H1 (cell line): ENCODE measurements around the gene COQ8B. TPM values are rescaled to one million over a fixed set of nuclear protein-coding genes. Genes with fewer than 3 reads are reported as not detected.

Experiments used
- CTCF ChIA-PET: fragments of 300-600 bp; sonication (Branson Sonifier 250); formaldehyde crosslinking; loops from one replicate; lab custom pipeline; 2021; ENCODE audit not compliant: partially characterized antibody; lab: Charles Lee
- POLR2A ChIA-PET: fragments of 300-600 bp; sonication (Branson Sonifier 250); formaldehyde crosslinking; loops from one replicate; lab custom pipeline; 2021; ENCODE audit warnings: inconsistent platforms; ENCODE audit not compliant: partially characterized antibody; lab: Charles Lee
- DNase-seq, 2 experiments: peaks; one replicate each; pipeline versions ENCODE4 v3.0.0 to v3.0.0-alpha.2; 2010 to 2022; ENCODE audit warnings: low spot score in 2 of 2, low read depth in 1 of 2, mixed read lengths in 1 of 2
- FAIRE-seq: peaks from 2 replicates; lab custom pipeline; 2011; peaks lifted over from hg19 to GRCh38; lab: Jason Lieb, UNC
- H2AFZ ChIP-seq: 2 replicates; pipeline ENCODE4 v1.8.1; 2012; ENCODE audit warnings: low read length, inconsistent platforms
- H2AK5ac ChIP-seq: 2 replicates; pipeline ENCODE4 v1.6.1; 2013; ENCODE audit warnings: low read depth, low read length
- H2BK120ac ChIP-seq: replicated peaks from 2 replicates; pipeline ENCODE3; 2013; ENCODE audit warnings: low read depth, low read length, inconsistent platforms
- H2BK12ac ChIP-seq: 2 replicates; pipeline ENCODE4 v1.6.1; 2013; ENCODE audit warnings: low read depth, low read length
- H2BK15ac ChIP-seq: 2 replicates; pipeline ENCODE4 v1.6.1; 2013; ENCODE audit warnings: low read length
- H2BK20ac ChIP-seq: 2 replicates; pipeline ENCODE4 v1.6.1; 2013; ENCODE audit warnings: low read length
- H2BK5ac ChIP-seq: 2 replicates; pipeline ENCODE4 v1.6.1; 2013; ENCODE audit warnings: low read depth, low read length
- H3K14ac ChIP-seq: 2 replicates; pipeline ENCODE4 v1.6.1; 2013; ENCODE audit warnings: inconsistent platforms; ENCODE audit not compliant: insufficient read length
- H3K18ac ChIP-seq: 2 replicates; pipeline ENCODE4 v1.6.1; 2013; ENCODE audit warnings: low read length; ENCODE audit errors: extremely low read depth
- H3K23ac ChIP-seq: 2 replicates; pipeline ENCODE4 v1.6.1; 2013; ENCODE audit warnings: inconsistent platforms; ENCODE audit not compliant: insufficient read length
- H3K23me2 ChIP-seq: 2 replicates; pipeline ENCODE4 v1.6.1; 2013; ENCODE audit warnings: low read depth, low read length
- H3K27ac ChIP-seq: 2 replicates; pipeline ENCODE4 v1.6.1; 2011; ENCODE audit warnings: low read depth, low read length, inconsistent platforms
- H3K27me3 ChIP-seq, 4 experiments: replicated peaks in 1 of 4; 1 replicate in 1 of 4; 2 replicates in 3 of 4; pipeline versions ENCODE4 v1.6.1 to v1.8.1; 2011 to 2013; ENCODE audit warnings: low read length in 3 of 4, mild to moderate bottlenecking in 3 of 4, inconsistent platforms in 2 of 4, mixed read lengths in 2 of 4, moderate library complexity in 1 of 4; ENCODE audit not compliant: control insufficient read depth in 3 of 4, insufficient read depth in 3 of 4; ENCODE audit errors: extremely low read depth in 1 of 4
- H3K36me3 ChIP-seq, 4 experiments: 2 replicates each; pipeline versions ENCODE4 v1.6.1 to v1.8.1; 2011 to 2013; ENCODE audit warnings: mild to moderate bottlenecking in 4 of 4, low read length in 3 of 4, moderate library complexity in 2 of 4, control low read depth in 1 of 4, inconsistent platforms in 1 of 4; ENCODE audit not compliant: insufficient read depth in 4 of 4, control insufficient read depth in 2 of 4
- H3K4ac ChIP-seq: replicated peaks from 2 replicates; pipeline ENCODE3; 2013; ENCODE audit warnings: low read length, low read depth, mixed read lengths, inconsistent platforms; ENCODE audit not compliant: insufficient read length
- H3K4me1 ChIP-seq, 4 experiments: replicated peaks in 1 of 4; 1 replicate in 1 of 4; 2 replicates in 3 of 4; pipeline versions ENCODE4 v1.6.1 to v1.8.1; 2011 to 2013; ENCODE audit warnings: low read length in 3 of 4, inconsistent platforms in 2 of 4, mixed read lengths in 1 of 4; ENCODE audit not compliant: insufficient read depth in 4 of 4, control insufficient read depth in 3 of 4
- H3K4me2 ChIP-seq, 2 experiments: 2 replicates each; pipeline versions ENCODE4 v1.6.1 to v1.8.1; 2011 to 2013; ENCODE audit warnings: low read depth in 2 of 2, low read length in 2 of 2, control low read depth in 1 of 2, inconsistent platforms in 1 of 2, mild to moderate bottlenecking in 1 of 2; ENCODE audit not compliant: insufficient read depth in 1 of 2
- H3K4me3 ChIP-seq, 4 experiments: fragments of 200-600, 300-600 bp in 1 of 4; sonication (generic), shearing (Covaris generic), sonication (Bioruptor Twin) in 1 of 4; 2 replicates each; pipeline versions ENCODE4 v1.5.1 to v1.8.1; 2011 to 2016; ENCODE audit warnings: low read length in 4 of 4, low read depth in 3 of 4, control low read depth in 2 of 4, inconsistent platforms in 2 of 4, mild to moderate bottlenecking in 2 of 4, mixed read lengths in 1 of 4, moderate library complexity in 1 of 4; ENCODE audit not compliant: insufficient read depth in 2 of 4; ENCODE audit errors: extremely low read depth in 1 of 4
- H3K56ac ChIP-seq: replicated peaks from 2 replicates; pipeline ENCODE3; 2013; ENCODE audit warnings: low read depth, mild to moderate bottlenecking, mixed read lengths, low read length, inconsistent platforms; ENCODE audit not compliant: insufficient read length
- H3K79me1 ChIP-seq: 2 replicates; pipeline ENCODE4 v1.6.1; 2013; ENCODE audit warnings: low read depth, low read length, control low read depth
- H3K79me2 ChIP-seq, 2 experiments: 2 replicates each; pipeline versions ENCODE4 v1.6.1 to v1.8.1; 2012 to 2013; ENCODE audit warnings: low read length in 2 of 2, mild to moderate bottlenecking in 2 of 2, inconsistent platforms in 1 of 2; ENCODE audit not compliant: insufficient read depth in 2 of 2, control insufficient read depth in 1 of 2
- H3K9ac ChIP-seq, 4 experiments: replicated peaks in 1 of 4; 1 replicate in 1 of 4; 2 replicates in 3 of 4; pipeline versions ENCODE4 v1.6.1 to v1.8.1; 2011 to 2013; ENCODE audit warnings: low read depth in 3 of 4, low read length in 3 of 4, control low read depth in 2 of 4, mild to moderate bottlenecking in 2 of 4, moderate library complexity in 2 of 4, inconsistent platforms in 1 of 4; ENCODE audit errors: extremely low read depth in 1 of 4
- H3K9me3 ChIP-seq, 2 experiments: 2 replicates each; pipeline versions ENCODE4 v1.6.1 to v1.8.1; 2012 to 2013; ENCODE audit warnings: mild to moderate bottlenecking in 2 of 2, moderate library complexity in 2 of 2, control low read depth in 1 of 2, inconsistent platforms in 1 of 2, low read depth in 1 of 2, low read length in 1 of 2, mixed read lengths in 1 of 2; ENCODE audit not compliant: insufficient read depth in 2 of 2
- H4K20me1 ChIP-seq, 2 experiments: replicated peaks in 1 of 2; 2 replicates each; pipeline versions ENCODE3 to v1.8.1; 2011 to 2013; ENCODE audit warnings: inconsistent platforms in 2 of 2, low read length in 2 of 2, mild to moderate bottlenecking in 1 of 2; ENCODE audit not compliant: insufficient read depth in 2 of 2, control insufficient read depth in 1 of 2
- H4K5ac ChIP-seq: 2 replicates; pipeline ENCODE4 v1.6.1; 2013; ENCODE audit warnings: low read length, low read depth, mixed read lengths, inconsistent platforms; ENCODE audit not compliant: insufficient read length
- H4K8ac ChIP-seq: 2 replicates; pipeline ENCODE4 v1.8.0; 2013; ENCODE audit warnings: mild to moderate bottlenecking, moderate library complexity, low read length, inconsistent platforms; ENCODE audit not compliant: insufficient read depth; ENCODE audit errors: extremely low read depth
- H4K91ac ChIP-seq: replicated peaks from 2 replicates; pipeline ENCODE3; 2013; ENCODE audit warnings: low read length, mixed read lengths, inconsistent platforms; ENCODE audit not compliant: insufficient read length
- ASH2L ChIP-seq: fragments of 200-600, 300-600 bp; sonication (generic); IDR thresholded peaks from one replicate; pipeline ENCODE4 v1.7.1; 2017; ENCODE audit warnings: low read length
- CBX8 ChIP-seq: fragments of 300-800, 300-1000 bp; sonication (generic); IDR thresholded peaks from 2 replicates; pipeline ENCODE4 v1.7.1; 2016; ENCODE audit warnings: low read depth, low read length, borderline replicate concordance
- CEBPB ChIP-seq: IDR thresholded peaks from 2 replicates; pipeline ENCODE4 v1.6.1; 2012; ENCODE audit warnings: low read depth, low read length
- CTBP2 ChIP-seq: IDR thresholded peaks from 2 replicates; pipeline ENCODE4 v1.7.0; 2011; ENCODE audit warnings: borderline replicate concordance, mild to moderate bottlenecking, moderate library complexity, mixed read lengths, low read length; ENCODE audit not compliant: insufficient read depth, insufficient read length
- HDAC2 ChIP-seq, 2 experiments: fragments of 300-600 bp in 1 of 2; sonication (generic) in 1 of 2; IDR thresholded peaks; 2 replicates each; pipeline ENCODE4 v1.6.1; 2011 to 2012; ENCODE audit warnings: low read depth in 2 of 2, low read length in 2 of 2, mild to moderate bottlenecking in 2 of 2, moderate library complexity in 2 of 2, borderline replicate concordance in 1 of 2, inconsistent platforms in 1 of 2
- KDM1A ChIP-seq: fragments of 200-600, 300-600 bp; sonication (generic); IDR thresholded peaks from 2 replicates; pipeline ENCODE4 v1.7.1; 2016; ENCODE audit warnings: mild to moderate bottlenecking, low read length, borderline replicate concordance
- NANOG ChIP-seq: IDR thresholded peaks from 2 replicates; pipeline ENCODE4 v1.6.1; 2011; ENCODE audit warnings: low read length, low read depth, mild to moderate bottlenecking, inconsistent platforms; ENCODE audit not compliant: insufficient read depth, poor library complexity, severe bottlenecking
- PHF8 ChIP-seq: fragments of 200-600 bp; sonication (generic); conservative IDR thresholded peaks from 2 replicates; pipeline ENCODE4 v1.7.1; 2012; ENCODE audit warnings: low read depth, mild to moderate bottlenecking, inconsistent platforms, low read length, moderate library complexity
- POLR2A ChIP-seq, 2 experiments: IDR thresholded peaks; 1 replicate in 1 of 2; 2 replicates in 1 of 2; pipeline ENCODE4 v1.6.1; 2011; ENCODE audit warnings: low read depth in 2 of 2, low read length in 2 of 2, mild to moderate bottlenecking in 2 of 2; ENCODE audit errors: control extremely low read depth in 1 of 2
- POLR2AphosphoS5 ChIP-seq: IDR thresholded peaks from 2 replicates; pipeline ENCODE4 v1.6.1; 2011; ENCODE audit warnings: low read depth, low read length
- SP1 ChIP-seq: IDR thresholded peaks from 2 replicates; pipeline ENCODE4 v1.6.1; 2011; ENCODE audit warnings: low read depth, low read length
- TBP ChIP-seq: IDR thresholded peaks from 2 replicates; pipeline ENCODE4 v1.6.1; 2011; ENCODE audit warnings: low read depth, low read length, improper control_type of control experiment
- TCF12 ChIP-seq: IDR thresholded peaks from 2 replicates; pipeline ENCODE4 v1.6.1; 2011; ENCODE audit warnings: low read depth, mild to moderate bottlenecking, low read length
- WGBS, 2 experiments: shearing (Covaris generic) in 1 of 2; methylation state at CpG; one replicate each; pipeline versions ENCODE4 v1.1.6 to v1.1.7; 2013 to 2015; ENCODE audit warnings: low lambda C conversion rate in 2 of 2, mixed read lengths in 2 of 2, inconsistent platforms in 1 of 2, low coverage in 1 of 2, missing lambda C conversion rate in 1 of 2; ENCODE audit not compliant: insufficient replicate concordance in 2 of 2, insufficient coverage in 1 of 2, insufficient read length in 1 of 2; ENCODE audit errors: extremely low coverage in 1 of 2, missing lambda C conversion rate in 1 of 2; 5-methylcytosine and 5-hydroxymethylcytosine counted together
- polyA plus RNA-seq, 7 experiments: library from polyadenylated mRNA; depleted of rRNA in 3 of 7; stranded (reverse) in 5 of 7; unstranded in 2 of 7; fragments of >200 nt in 5 of 7; fragments of 200-250 nt in 2 of 7; gene quantifications; 1 replicate in 5 of 7; 2 replicates in 1 of 7; 4 replicates in 1 of 7; pipeline versions ENCODE4 v1.2.1 to v1.2.3, GENCODE V29; 2011 to 2013; ENCODE audit warnings: missing spikeins in 2 of 7, mixed read lengths in 2 of 7
- total RNA-seq: library from RNA; stranded (reverse); fragmentation: NEBNext Ultra II Directional; extraction: Animal tissue kit (Norgen Biotek cat#: 25700); gene quantifications from 2 replicates; pipeline ENCODE4 v1.2.1, GENCODE V29; 2021

Gene COQ8B
- total and polyA plus RNA-seq, 2 of the 8 experiments (the other 6 are each of a cell fraction or from before 2014, with no cell fraction given), result 41.7 to 46.1 TPM

- no peak overlapping the region for H2BK20ac ChIP-seq
- H3K27me3 ChIP-seq, result no peaks in the 10 kb centered on the region
- H3K79me1 ChIP-seq, result peaks cover 7% of the 10 kb centered on the region
- no peak overlapping the region for H2BK5ac ChIP-seq
- CTCF ChIA-PET, result interaction anchor here (0.6 to 3.4 kb wide), 6 partner anchors 12 to 495 kb away, joined by 3 to 14 read pairs (median 4); no protein-coding TSS in a partner anchor
- no peak overlapping the region for H3K14ac ChIP-seq
- WGBS, 2 experiments, result 97% methylated on average over 7 of the region's 9 CpGs; no CpG with 5 or more reads in 1 of the 2 experiments
- H3K9ac ChIP-seq, result peak overlapping the region in 2 of 4 experiments; percentile 26 to 41; a peak in 4 of 7 replicates
- DNase-seq, result no peak
- H3K4ac ChIP-seq, result no peak overlapping the region
- TF ChIP-seq NANOG (no peak), TBP (no peak), PHF8 (no peak), ASH2L (no peak), CBX8 (no peak), CTBP2 (no peak), CEBPB (no peak), POLR2AphosphoS5 (peak; percentile 48; the same call in 1 of the 2 replicates), SP1 (no peak), KDM1A (no peak), TCF12 (no peak), HDAC2 (IDR thresholded peaks at IDR 0.05; ENCODE audit: borderline replicate concordance in 1 of 2, low read depth in 2 of 2, low read length in 2 of 2) (no peak), POLR2A (IDR thresholded peaks at IDR 0.05; ENCODE audit: control extremely low read depth in 1 of 2, low read depth in 2 of 2, low read length in 2 of 2) (peak; percentile 24 to 46; a peak in 2 of 3 replicates)
- TF ChIP-seq, all 59 proteins: peak for 2
- peak overlapping the region; percentile 34 to 56 for H3K4me2 ChIP-seq
- POLR2A ChIA-PET, result interaction anchor here (0.7 to 15.7 kb wide), 7 partner anchors 12 to 124 kb away, joined by 3 to 399 read pairs (median 6); partner anchors contain the start of genes COQ8B, EGLN2, ITPKC and MIA
- peaks cover 7% of the 10 kb centered on the region for H3K23me2 ChIP-seq
- peaks cover 22 to 32% of the 10 kb centered on the region in 2 experiments for H4K20me1 ChIP-seq
- H2BK120ac ChIP-seq, result no peak overlapping the region
- no peak overlapping the region for H2BK15ac ChIP-seq
- H3K18ac ChIP-seq, result no peak overlapping the region
- no peak overlapping the region for H3K23ac ChIP-seq
- H2AK5ac ChIP-seq, result no peak overlapping the region
- H4K5ac ChIP-seq, result no peak overlapping the region
- no peak overlapping the region for H3K56ac ChIP-seq
- H4K8ac ChIP-seq, result no peak overlapping the region
- peaks cover 43 to 77% of the 10 kb centered on the region in 2 experiments for H3K79me2 ChIP-seq
- H3K27ac ChIP-seq, result no peak overlapping the region
- H3K4me1 ChIP-seq, result peaks cover 0 to under 1% (median 0%) of the 10 kb centered on the region in 4 experiments; a peak in 3 of 7 replicates
- no peaks in the 10 kb centered on the region for H3K9me3 ChIP-seq
- no peak for FAIRE-seq
- H3K36me3 ChIP-seq, result peaks cover 21 to 64% (median 42%) of the 10 kb centered on the region in 4 experiments; a peak in 7 of 8 replicates
- H4K91ac ChIP-seq, result no peak overlapping the region
- no peak overlapping the region for H2BK12ac ChIP-seq
- peak overlapping the region in 1 of 4 experiments; percentile 31; a peak in 2 of 8 replicates for H3K4me3 ChIP-seq
- no peak overlapping the region for H2AFZ ChIP-seq
Measured at GRCh38 chr19:40754611-40755247, 38.0 kb upstream of the COQ8B start.
